Measurements from ENCODE around the gene CNPY1.
A peak's percentile ranks its signal among the peaks of the same experiment; 100 is the strongest.

Gene CNPY1

GRCh38 chr7:155557778-155558177 lies 11.4 kb upstream of the CNPY1 start:
- no peak for DNase-seq

DNA sequence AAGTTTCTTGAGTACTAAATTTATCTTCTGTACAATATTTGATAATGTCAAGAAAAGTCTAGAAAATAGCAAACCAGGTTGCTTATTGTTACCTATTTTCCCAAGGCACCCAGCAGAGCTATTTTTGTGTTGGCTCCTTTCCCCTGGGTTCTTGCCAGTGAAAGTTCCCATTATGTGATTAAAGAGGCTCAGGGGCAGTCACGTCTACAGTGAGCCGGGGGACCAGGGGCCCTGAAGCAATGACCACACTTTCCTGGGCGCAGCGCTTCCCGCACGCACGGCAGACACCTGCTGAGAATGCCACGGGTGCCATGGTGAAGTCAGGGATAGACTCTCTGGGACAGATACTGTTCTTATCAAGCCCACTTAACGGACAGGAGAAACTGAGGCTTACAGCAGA lies 10.4 kb upstream of the CNPY1 start:
- no peak for DNase-seq

DNA sequence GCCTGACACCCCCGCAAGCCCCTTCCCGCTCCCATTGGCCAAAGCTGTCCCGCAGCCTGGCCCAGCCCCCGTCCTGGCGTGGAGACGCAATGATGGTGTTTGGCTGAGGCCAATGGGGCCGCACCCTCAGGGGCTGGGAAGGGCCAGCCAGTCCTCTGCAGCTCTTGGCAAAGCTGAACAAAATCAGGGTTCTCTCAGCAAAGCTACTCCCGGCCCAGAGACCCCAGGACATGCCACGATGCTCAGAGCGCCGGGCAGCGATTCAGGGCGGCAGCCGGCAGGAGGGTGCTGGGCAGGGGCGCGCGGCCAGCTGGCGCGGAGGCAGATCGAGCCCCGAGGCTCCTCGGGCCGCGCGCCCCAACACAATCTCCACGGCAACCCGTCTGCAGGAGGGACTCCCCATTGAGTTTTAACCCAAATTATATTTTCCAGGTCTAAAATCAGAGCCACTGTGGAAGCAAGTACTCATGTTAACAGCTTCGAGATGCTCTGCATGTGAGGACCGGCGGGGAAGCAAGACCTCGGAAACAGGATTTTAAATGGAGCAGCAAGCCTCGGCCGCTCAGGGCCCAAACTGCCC lies 8.8 kb upstream of the CNPY1 start:
- DNase-seq = no peak

DNA sequence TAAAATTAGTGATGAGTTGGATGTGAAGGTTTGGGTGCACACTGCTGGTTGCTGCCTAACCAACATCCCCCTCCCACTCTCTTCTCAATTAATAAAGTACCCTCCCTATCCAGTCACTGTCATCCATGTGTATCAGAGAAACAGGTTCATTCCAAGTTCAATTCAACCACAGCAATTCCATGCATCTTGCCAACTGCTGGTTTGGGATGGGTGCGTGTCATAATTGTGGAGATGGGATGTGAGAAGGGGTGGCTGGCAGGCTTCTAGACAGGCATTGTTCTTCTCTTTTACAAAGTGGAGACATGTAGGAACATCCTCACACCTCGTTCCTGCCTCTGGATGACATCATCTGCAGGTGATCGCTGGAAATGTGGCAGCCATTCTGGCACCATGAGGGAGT lies 7.5 kb upstream of the CNPY1 start:
- DNase-seq = no peak

GRCh38 chr7:155551785-155552611 lies 5.6 kb upstream of the CNPY1 start:
- DNase-seq = no peak

DNA sequence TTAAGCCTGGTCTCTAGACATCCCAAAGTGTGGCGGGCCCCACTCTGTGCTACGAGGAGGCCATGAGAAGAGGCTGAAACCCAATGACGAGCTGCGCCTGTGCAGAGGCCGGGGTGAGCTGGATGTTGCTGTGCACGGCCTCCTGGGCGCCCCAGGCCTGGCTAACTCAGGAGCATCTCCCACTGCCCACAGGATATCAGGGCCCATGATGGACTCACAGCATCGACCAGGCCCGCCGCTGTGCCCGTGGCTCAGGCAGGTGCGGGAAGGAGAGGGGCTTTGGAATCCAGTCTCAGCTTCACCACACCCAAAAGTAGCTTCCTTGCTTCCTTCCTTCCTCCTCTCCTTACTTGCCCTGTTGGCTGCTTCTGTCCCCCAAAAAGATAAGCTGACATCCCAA lies 4.6 kb upstream of the CNPY1 start:
- DNase-seq = no peak

GRCh38 chr7:155549226-155549625 lies 2.9 kb upstream of the CNPY1 start:
- no peak for DNase-seq

- DNase-seq = no peak
Observed at GRCh38 chr7:155547161-155547791, 917 bp upstream of the CNPY1 start.

- no peak for DNase-seq
Observed at GRCh38 chr7:155545348-155545747, 1.0 kb downstream of the CNPY1 start.

DNA sequence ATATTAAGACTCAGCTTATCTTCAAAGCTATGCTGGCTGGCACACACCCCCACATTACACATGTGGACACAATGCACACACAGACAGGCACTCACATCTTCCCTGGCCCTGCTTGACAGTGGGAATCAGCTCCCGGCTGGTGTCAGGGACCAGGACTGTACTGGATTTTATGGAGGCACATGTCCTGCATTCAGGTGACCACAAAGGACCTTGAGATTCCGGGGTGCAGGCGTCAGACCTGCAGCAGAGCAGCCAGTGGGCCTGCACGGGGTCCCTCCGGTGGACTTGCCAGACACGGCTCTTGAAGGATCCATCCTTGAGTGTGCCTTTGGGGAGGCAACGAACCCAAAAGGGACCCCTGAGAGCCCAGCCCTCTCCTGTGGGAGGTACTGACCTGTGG lies 1.9 kb downstream of the CNPY1 start:
- DNase-seq = no peak

DNA sequence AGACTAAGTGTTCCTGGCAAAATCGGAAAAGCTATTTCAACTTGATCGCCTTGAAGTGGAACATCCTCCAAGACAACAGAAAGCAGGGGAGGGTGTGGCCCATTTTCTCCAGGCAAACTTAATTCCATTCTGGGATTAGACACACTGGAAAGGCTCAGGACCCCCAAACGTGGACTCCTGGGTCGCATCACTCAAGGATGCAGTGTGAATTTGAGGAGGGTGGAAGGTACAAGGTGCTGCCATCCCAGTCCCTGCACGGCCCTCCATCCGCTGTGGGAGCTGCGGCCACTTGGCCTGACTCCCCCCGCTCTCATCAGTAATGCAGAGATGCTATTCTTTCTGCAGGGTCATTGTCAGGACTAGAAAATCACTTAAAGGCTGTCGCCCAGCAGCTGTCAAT lies 2.4 kb downstream of the CNPY1 start:
- DNase-seq = no peak

DNA sequence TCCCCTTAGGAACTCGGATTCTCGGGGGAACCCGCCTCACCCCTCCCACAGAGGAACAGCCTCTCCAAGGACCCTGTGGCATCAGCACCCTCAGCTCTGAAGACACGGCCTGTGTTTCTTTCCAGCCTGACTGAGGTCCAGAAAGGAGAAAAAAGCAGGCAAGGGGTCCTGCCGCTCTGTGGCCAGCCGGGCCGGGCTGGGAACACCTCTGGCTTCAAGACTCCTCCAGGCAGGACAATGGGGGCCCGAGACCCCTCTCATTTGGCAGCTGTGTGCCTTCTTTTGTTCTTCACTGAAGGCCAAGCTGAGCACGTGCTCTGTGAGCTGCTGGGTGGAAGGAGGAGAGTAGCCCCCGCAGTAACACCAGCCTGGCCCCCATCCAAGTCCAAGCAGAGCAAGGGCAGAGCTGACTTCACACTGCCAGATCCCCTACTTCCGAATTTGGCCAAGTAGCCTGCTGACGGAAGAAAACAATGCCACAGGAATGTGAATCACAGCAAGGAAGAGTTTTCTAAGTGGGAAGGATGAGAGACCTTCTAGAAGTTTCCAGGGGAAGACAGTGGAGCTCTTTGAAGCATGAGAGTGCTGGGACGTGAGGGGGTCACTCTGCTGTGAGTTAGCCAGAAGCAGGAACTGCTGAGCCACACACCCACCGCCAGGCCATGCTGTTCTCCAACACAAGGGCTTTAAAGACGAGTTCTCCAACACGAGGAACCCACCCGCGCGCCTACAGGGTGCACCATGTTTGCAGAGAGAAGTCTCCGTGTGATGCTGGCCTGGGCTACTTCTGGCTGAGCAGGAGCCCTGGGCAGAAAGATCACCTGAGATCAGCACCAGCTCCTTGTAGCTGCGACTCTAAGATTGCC lies 3.1 kb downstream of the CNPY1 start:
- DNase-seq = no peak

- no peak for DNase-seq
Observed at GRCh38 chr7:155541986-155542675, 4.2 kb downstream of the CNPY1 start.

- no peak for DNase-seq
Observed at GRCh38 chr7:155540553-155540952, 5.8 kb downstream of the CNPY1 start.

GRCh38 chr7:155538293-155538692 lies 8.1 kb downstream of the CNPY1 start:
- DNase-seq = no peak

DNA sequence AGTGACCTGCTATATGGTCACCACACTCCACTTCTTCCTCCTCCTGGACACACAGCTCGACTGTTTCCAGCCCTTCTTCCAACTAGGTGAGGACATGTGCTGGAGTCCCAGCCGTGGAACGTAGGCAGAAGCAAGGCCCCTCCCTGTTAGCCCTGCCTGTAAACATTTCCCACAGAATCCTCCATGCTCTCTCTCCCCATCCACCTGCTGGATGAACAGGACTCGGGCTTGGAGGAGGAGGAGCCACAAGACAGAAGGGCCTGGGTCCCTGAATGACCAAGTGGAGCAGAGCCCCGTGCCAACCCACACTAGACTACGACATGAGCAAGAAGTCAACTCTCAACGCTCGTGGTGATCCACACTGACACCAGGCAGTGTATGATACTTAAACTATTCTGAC lies 9.9 kb downstream of the CNPY1 start:
- DNase-seq = no peak

DNA sequence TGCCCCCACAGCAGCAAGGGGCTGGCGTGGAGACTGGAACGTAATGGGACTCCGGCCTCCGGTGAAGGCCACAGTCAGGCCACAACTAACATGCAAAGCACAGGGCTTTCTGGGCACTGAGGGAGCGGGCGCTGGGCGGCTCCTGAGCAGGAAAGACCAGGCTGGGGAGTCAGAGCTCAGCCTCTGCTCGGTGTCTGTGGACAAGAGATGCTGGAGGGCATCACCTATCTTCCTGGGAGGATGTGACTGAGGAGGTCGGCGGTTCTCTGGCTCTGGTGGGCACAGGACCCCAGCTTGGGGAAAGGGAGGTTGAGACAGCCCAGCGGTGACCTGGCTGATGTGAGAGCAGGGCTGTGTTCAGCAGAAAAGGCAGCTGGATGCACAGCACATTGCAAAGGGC lies 11.7 kb downstream of the CNPY1 start:
- no peak for DNase-seq

- DNase-seq = peak in 1 of 2 donors; percentile 10
Observed at GRCh38 chr7:155533827-155534690, 12.3 kb downstream of the CNPY1 start.

DNA sequence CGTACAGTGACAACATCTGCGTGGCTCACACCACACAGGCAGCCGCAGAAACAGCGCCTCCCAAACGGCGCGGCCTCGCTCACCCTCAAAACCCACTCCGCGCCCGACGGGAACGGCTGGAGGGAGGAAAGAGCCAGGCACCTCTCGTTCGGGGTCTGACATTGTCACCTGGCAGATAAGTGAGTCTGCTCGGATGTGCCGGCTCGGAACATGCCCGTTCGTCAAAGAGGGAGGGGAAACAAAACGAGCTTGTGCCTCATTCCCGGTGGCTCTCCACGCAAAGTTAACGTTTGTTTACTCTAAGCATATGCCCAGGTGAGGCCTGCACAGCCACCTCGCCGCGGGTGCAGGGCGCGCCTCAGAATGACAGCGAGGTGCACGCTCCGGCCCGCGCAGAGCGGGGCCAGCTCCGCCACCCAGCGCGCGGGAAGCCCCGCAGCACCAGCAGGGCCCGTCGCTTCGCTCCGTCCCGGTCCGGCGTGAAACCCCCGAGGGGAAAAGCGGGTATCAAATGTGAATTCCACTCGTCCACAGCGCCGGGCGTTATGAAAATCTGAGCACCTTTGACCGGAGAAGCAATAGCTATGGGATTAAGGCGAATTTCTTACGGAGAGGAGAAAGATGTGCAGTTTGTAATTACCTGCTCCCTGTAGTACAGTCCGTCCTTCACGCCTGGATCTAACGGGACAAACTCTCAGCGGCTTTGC lies 13.1 kb downstream of the CNPY1 start:
- DNase-seq = no peak

- DNase-seq = no peak
Observed at GRCh38 chr7:155532792-155533119, 13.6 kb downstream of the CNPY1 start.

DNA sequence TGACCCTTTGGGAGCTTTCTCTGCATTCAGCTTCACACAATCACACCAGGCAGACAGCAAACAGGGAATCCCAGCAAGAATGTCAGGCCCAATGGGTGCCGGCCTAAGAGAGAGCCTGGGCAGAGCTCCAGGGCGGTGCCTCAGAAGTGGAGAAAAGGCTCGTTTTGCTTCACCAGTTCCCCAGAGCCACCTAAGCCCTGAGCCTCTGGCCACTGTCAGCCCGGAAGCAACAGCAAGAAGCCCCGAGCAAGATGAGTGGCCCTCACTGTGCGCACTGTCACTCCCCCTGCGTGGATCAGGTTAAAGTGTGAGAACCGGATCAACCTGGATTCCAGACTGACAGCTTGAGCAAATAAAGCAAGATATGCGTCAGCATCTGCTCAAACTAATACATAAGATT lies 14.7 kb downstream of the CNPY1 start:
- no peak for DNase-seq

Data from activated CD4-positive, alpha-beta T cell treated with anti-CD3 and anti-CD28 coated beads for 4 hours (primary cell).